ENCODE data around the gene BICD2. TPM values are rescaled to one million over a fixed set of nuclear protein-coding genes. Genes with fewer than 3 reads are reported as not detected.
"Not testable (repeated sequence)": the region's sequence is repeated elsewhere in the genome, so short reads cannot be mapped to it uniquely, and the experiment has no call there.

Gene BICD2
- polyA plus RNA-seq, 3 donors: 5.5 to 17.3 (median 14.2) TPM

- 68 to 91% (median 82%) methylated on average over 1 of the region's 1 CpG for WGBS, 3 donors
- no peak overlapping the region for H3K27ac ChIP-seq (ENCODE audit: low read depth, low read length)
Observed at GRCh38 chr9:92774274-92774673, 9.6 kb upstream of the BICD2 start.

- H3K27ac ChIP-seq (ENCODE audit: low read depth, low read length): no peak overlapping the region
- 83 to 91% (median 88%) methylated on average over 3 of the region's 3 CpGs for whole genome bisulfite sequencing, 3 donors
Observed at GRCh38 chr9:92773810-92774209, 9.2 kb upstream of the BICD2 start.

GRCh38 chr9:92771309-92771708, 6.7 kb upstream of the BICD2 start:
- WGBS, 3 donors: 94 to 97% (median 95%) methylated on average over 5 of the region's 5 CpGs
- H3K27ac ChIP-seq (ENCODE audit: low read depth, low read length): no peak overlapping the region

- WGBS, 3 donors: 58 to 79% (median 63%) methylated on average over 7 of the region's 7 CpGs
Observed at GRCh38 chr9:92770360-92770995, 5.8 kb upstream of the BICD2 start.

GRCh38 chr9:92769990-92770359, 5.3 kb upstream of the BICD2 start:
- no peak overlapping the region for H3K27ac ChIP-seq (ENCODE audit: low read depth, low read length)
- 44 to 82% (median 53%) methylated on average over 2 of the region's 2 CpGs for WGBS, 3 donors

More at GRCh38 chr9:92770360-92770995, 5.8 kb upstream of the BICD2 start:
- H3K27ac ChIP-seq (ENCODE audit: low read depth, low read length): no peak overlapping the region

GRCh38 chr9:92769286-92769685, 4.7 kb upstream of the BICD2 start:
- 68 to 93% (median 77%) methylated on average over 3 of the region's 3 CpGs for WGBS, 3 donors
- no peak overlapping the region for H3K27ac ChIP-seq (ENCODE audit: low read depth, low read length)

- WGBS, 3 donors: 63 to 83% (median 83%) methylated on average over 10 of the region's 10 CpGs
- not testable (repeated sequence) for H3K27ac ChIP-seq (ENCODE audit: low read depth, low read length)
Observed at GRCh38 chr9:92768816-92769215, 4.2 kb upstream of the BICD2 start.

- no peak overlapping the region for H3K27ac ChIP-seq (ENCODE audit: low read depth, low read length)
- 74 to 88% (median 81%) methylated on average over 9 of the region's 9 CpGs for WGBS, 3 donors
Observed at GRCh38 chr9:92767066-92768054, 2.7 kb upstream of the BICD2 start.

GRCh38 chr9:92764988-92765936, 629 bp upstream of the BICD2 start:
- WGBS, 3 donors: 1 to 2% (median 1%) methylated on average over 67 to 75 of the region's 75 CpGs
- peak overlapping the region; percentile 95 for H3K27ac ChIP-seq (ENCODE audit: low read depth, low read length)

GRCh38 chr9:92763721-92764380, 782 bp downstream of the BICD2 start:
- WGBS, 3 donors: 0 to 1% (median 0%) methylated on average over 27 to 42 of the region's 42 CpGs
- H3K27ac ChIP-seq (ENCODE audit: low read depth, low read length): no peak overlapping the region

- WGBS, 3 donors: 47 to 55% (median 53%) methylated on average over 19 of the region's 19 CpGs
- H3K27ac ChIP-seq (ENCODE audit: low read depth, low read length): no peak overlapping the region
Observed at GRCh38 chr9:92762781-92763708, 1.6 kb downstream of the BICD2 start.

- 32 to 46% (median 45%) methylated on average over 4 of the region's 4 CpGs for WGBS, 3 donors
- no peak overlapping the region for H3K27ac ChIP-seq (ENCODE audit: low read depth, low read length)
Observed at GRCh38 chr9:92762196-92762595, 2.4 kb downstream of the BICD2 start.

- WGBS, 3 donors: 51 to 71% (median 56%) methylated on average over 6 of the region's 6 CpGs
- no peak overlapping the region for H3K27ac ChIP-seq (ENCODE audit: low read depth, low read length)
Observed at GRCh38 chr9:92761686-92762085, 2.9 kb downstream of the BICD2 start.

GRCh38 chr9:92760494-92760893, 4.1 kb downstream of the BICD2 start:
- WGBS, 3 donors: 40 to 63% (median 56%) methylated on average over 3 of the region's 3 CpGs
- H3K27ac ChIP-seq (ENCODE audit: low read depth, low read length): no peak overlapping the region

- WGBS, 3 donors: 42 to 69% (median 65%) methylated on average over 8 of the region's 8 CpGs
- no peak overlapping the region for H3K27ac ChIP-seq (ENCODE audit: low read depth, low read length)
Observed at GRCh38 chr9:92760070-92760469, 4.6 kb downstream of the BICD2 start.

- H3K27ac ChIP-seq (ENCODE audit: low read depth, low read length): no peak overlapping the region
- 76 to 79% (median 79%) methylated on average over 2 of the region's 2 CpGs for WGBS, 3 donors
Observed at GRCh38 chr9:92759446-92759845, 5.2 kb downstream of the BICD2 start.

- 91 to 97% (median 95%) methylated on average over 9 of the region's 9 CpGs for WGBS, 3 donors
- H3K27ac ChIP-seq (ENCODE audit: low read depth, low read length): no peak overlapping the region
Observed at GRCh38 chr9:92756792-92757191, 7.8 kb downstream of the BICD2 start.

All from adipose tissue (tissue), 3 donors.